WI38 (cell line): Measurements from ENCODE around the gene TEKT5.
"Not testable (repeated sequence)": the region's sequence is repeated elsewhere in the genome, so short reads cannot be mapped to it uniquely, and the experiment has no call there.

Experiments used
- H3K4me3 ChIP-seq: 2 replicates; pipeline ENCODE4 v1.5.1; 2011; ENCODE audit warnings: low read depth, mild to moderate bottlenecking, control low read depth, low read length
- CTCF ChIP-seq: IDR thresholded peaks from 2 replicates; pipeline ENCODE4 v1.5.1; 2012; ENCODE audit warnings: low read depth, mild to moderate bottlenecking, control low read depth, low read length

The TEKT5 gene

GRCh38 chr16:10642964-10643363, 51.8 kb downstream of the TEKT5 start:
- no peak overlapping the region for H3K4me3 ChIP-seq
- TF ChIP-seq CTCF, result no peak

- TF ChIP-seq CTCF, result no peak
- no peak overlapping the region for H3K4me3 ChIP-seq
Measured at GRCh38 chr16:10641953-10642949, 52.5 kb downstream of the TEKT5 start.

- no peak overlapping the region for H3K4me3 ChIP-seq
- no peak for TF ChIP-seq CTCF
Measured at GRCh38 chr16:10641555-10641952, 53.2 kb downstream of the TEKT5 start.

- no peak for TF ChIP-seq CTCF
- H3K4me3 ChIP-seq, result no peak overlapping the region
Measured at GRCh38 chr16:10640934-10641333, 53.8 kb downstream of the TEKT5 start.

- H3K4me3 ChIP-seq, result no peak overlapping the region
- TF ChIP-seq CTCF, result no peak
Measured at GRCh38 chr16:10638101-10638500, 56.6 kb downstream of the TEKT5 start.

GRCh38 chr16:10637337-10638037, 57.2 kb downstream of the TEKT5 start:
- TF ChIP-seq CTCF, result no peak
- H3K4me3 ChIP-seq, result no peak overlapping the region

- no peak overlapping the region for H3K4me3 ChIP-seq
- TF ChIP-seq CTCF, result no peak
Measured at GRCh38 chr16:10635365-10636021, 59.2 kb downstream of the TEKT5 start.

GRCh38 chr16:10633429-10633828, 61.3 kb downstream of the TEKT5 start:
- H3K4me3 ChIP-seq, result not testable (repeated sequence)
